GM18867 (cell line): ENCODE data around the gene KCNQ1.
"Not testable (repeated sequence)": the region's sequence is repeated elsewhere in the genome, so short reads cannot be mapped to it uniquely, and the experiment has no call there.

Source experiments
- ATAC-seq: cut with Tn5 transposase; IDR thresholded peaks from one replicate; pipeline ENCODE4 v1.9.1; 2021; ENCODE audit warnings: mild to moderate bottlenecking, moderate library complexity; ENCODE audit not compliant: unreplicated experiment

The KCNQ1 gene

DNA sequence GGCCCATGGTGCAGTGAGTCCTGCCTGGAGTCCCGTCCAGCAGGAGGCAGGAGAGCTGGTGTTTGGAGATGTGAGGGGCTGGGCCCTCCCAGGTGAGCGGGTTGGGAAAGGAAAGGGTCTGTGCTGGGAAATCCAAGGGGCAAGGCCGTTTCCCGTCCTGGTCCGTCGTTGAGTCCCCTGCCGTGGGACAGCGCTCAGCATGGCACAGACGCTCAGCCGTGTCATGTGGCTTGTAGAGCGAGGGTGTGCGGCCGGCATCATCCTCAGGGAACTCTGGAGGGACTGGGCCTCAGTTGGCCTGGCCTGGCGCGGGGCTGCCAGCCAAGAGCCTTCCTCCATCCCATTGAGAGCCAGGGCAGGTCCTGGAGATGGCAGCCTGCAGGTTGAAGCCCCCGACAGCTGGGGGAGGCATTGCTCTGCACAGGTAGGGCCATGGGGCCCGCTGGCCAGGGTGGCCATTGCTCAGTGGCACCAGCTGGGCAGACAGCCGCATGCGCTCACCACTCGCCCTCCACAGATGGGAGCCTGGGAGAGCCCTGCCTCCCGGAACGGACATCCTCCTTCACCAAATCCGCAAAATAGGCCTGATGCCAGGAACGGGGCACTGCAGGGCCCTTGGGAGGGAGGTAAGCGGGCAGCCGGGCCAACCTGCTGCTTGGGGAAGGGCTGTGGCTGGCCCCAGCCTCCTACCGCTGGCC, 28.7 kb downstream of the KCNQ1 start:
- no peak for ATAC-seq

DNA sequence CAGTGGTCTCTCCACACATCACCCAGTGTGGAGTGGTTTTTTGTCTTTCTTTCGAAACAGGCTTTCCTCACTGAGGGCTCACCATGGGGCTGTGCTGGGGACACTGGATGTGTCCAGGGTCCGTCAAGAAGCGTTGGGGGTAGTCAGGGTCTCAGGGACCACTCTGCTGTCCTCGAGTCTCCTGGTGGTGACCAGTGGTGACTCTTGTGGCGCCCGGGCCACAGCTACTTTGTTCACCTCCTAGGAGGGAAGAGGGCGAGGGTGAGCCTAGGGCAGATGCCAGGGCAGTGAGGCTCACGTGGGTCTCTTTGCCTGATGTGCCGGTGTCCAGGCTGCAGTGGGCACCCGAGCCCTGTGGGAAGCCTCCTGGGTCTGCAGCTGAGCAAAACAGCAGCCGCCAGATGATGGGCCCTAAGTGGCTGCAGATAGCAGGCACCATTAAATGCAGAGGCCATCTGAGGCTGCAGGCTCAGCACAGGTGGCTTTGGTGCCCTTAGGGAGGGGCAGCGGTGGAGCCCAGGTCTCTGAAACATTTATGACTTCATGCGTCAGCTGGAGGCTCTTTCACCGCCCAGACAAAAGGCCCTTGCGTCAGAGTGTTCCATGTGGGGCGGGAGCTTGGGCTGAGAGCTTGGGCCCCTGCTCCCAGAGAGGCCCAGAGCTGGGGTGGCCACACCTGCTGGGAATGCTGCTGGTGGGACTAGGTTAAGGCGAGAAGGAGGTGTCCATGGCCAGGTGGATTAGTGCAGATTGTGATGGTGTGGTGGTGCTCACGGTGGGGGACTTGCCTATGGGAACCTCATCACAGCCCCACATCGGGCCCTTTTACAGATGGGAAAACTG, 29.5 kb downstream of the KCNQ1 start:
- no peak for ATAC-seq

DNA sequence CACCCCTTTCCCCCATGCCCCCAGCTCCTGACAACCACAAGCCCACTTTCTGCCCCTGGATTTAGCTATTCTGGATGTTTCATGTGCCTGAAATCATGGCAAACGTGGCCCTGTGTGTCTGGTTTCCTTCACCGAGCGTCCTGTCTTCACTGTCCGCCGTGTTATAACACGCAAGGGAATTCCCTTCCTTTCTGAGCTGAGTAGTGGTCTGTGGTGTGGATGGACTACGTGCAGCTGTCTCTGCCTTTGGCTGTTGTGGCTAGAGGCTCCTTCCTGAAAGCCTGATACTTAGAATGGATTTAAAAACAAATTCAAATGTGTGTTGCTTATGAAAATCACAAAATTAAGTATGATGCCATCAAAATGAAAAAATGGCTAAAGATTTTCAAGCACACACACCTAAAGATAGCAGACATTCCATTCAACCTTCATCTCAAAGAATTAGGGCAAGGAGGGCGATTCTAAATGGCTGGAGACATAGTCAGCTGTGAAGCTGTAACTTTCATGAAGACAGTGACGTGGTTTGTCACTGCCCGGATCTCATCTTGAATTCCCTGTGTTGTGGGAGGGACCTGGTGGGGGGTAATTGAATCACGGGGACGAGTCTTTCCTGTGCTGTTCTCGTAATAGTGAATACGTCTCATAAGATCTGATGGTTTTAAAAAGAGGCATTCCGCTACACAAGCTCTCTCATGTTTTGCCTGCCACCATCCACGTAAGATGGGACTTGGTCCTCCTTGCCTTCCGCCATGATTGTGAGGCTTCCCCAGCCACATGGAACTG, 30.5 kb downstream of the KCNQ1 start:
- no peak for ATAC-seq

DNA sequence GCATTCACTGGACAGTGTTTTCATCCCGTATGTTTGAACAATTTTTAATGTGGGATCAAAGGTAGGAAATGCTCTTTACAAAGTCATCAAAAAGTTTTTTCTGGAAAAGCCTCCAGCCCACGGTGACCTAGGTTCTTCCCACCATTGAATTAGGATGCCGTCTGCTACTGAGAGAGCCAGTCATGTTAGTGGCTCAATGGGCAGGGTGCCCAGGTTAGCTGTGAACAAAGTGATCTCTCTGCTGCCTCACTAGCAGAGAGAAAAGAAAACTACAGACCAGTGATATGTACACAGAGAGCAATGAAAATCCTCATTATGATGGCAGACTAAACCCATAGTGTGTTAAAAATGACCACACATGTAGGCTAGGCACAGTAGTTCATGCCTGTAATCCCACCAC, 32.4 kb downstream of the KCNQ1 start:
- ATAC-seq = no peak

DNA sequence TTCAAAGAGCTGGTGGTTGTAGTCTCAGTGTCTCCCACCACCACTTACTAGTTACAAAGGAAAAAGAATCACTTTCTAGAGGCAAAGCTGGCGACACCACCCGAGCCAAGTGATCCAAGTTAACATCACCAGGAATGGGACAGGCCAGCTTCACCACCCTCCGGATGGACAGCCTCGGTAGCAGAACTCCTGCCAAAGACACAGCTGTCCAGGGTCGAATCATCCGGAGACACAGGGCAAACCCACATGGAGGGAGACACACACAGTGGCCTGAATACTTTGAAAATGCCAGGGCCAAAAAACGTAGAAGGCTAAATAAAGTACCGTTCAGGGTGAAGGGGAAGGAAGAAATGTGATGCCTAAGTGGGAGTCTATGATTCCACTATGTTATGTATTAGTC, 33.1 kb downstream of the KCNQ1 start:
- no peak for ATAC-seq

DNA sequence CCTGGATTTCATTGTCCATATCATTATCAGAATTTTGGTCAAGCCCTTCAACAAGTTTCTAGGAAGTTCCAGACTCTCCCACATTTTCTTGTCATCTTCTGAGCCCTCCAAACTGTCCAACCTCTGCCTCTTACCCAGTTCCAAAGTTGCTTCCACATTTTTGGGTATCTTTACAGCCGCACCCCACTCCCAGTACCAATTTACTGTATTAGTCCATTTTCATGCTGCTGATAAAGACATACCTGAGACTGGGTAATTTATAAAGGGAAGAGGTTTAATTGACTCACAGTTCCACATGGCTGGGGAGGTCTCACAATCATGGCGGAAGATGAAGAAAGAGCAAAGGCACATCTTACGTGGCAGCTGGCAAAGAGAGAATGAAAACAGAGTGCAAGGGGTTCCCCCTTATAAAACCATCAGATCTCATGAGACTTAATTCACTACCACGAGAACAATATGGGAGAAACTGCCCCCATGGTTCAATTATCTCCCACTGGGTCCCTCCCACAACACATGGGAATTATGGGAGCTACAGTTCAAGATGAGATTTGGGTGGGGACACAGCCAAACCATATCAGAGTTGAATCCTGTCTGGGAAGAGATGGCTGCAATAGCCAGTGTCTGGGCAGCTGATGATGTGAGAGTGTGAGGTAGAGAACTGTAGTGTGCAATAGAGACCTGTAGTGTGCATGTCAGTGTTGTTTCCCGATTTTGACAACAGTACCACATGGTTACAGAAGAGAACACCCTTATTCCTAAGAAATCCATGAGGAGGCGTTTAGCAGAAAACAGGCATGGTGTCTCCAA, 35.5 kb downstream of the KCNQ1 start:
- not testable (repeated sequence) for ATAC-seq

DNA sequence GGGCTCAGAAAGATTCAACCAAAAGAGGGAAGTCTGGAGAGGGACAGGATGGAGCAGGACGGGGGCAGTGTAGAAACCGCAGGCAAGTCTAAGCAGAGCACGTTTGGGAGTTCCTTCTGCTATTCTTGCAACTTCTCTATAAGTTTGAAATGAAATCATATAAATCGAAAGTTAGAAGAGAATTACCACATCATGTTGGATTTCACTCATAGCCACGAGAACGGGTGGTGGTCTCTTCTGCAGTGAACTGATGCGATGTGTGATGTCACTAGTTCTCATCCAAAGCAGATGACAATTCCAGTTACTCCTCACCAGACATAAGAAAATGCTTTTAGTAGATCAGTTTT, 36.0 kb downstream of the KCNQ1 start:
- ATAC-seq = no peak

DNA sequence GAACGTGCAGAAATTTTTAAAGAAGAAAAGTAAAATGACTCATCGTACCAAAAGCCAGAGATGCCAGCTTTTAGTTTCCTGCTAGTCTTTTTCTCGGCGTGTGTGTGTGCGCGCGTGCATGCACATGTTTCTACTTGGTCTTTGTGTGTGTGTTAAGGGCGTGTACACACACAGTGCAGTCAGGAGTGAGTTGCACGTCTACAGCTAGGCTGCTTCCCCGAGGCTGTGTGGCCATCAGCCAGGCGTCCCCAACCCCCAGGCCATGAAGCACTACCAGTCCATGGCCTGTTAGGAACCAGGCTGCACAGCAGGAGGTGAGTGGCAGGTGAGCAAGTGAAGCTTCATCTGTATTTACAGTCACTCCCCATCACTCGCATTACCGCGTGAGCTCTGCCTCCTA, 36.4 kb downstream of the KCNQ1 start:
- ATAC-seq = no peak

DNA sequence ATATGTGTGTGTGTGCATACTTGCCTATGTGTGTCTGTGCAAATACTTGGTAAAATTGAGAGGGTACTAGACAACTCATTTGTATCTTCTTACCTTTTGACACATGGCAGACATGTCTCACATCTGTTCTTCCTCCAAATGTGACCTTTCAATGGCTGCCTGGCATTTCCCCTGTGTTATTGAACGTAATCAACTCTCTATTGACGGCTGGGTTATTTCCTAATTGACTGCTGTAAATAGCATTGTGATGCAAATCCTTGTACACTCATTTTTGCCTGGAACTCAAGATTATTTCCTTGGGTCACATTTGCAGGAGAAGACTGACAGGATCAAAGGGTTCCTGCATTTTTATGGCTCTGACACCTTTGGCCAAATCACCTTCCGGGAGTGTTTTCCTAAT, 37.4 kb downstream of the KCNQ1 start:
- ATAC-seq = no peak

DNA sequence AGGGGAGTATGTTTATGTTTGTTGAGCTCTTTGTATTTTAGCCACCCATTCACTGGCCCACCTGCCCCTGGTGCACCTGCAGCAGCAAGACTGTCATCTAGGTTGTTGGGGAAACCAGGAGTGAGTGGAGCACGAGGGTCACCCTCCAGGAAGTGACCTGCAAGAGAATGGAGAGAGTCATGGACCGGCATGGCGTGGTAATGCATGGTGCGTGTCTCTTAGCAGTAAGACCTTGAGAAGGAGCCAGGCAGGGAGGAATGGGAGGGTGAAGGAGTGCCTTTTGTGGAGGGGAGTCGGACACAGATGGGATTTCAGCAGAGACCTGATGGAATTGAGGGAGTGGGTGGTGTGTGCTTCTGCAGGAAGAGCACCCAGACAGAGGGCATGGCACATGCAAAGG, 37.9 kb downstream of the KCNQ1 start:
- no peak for ATAC-seq

DNA sequence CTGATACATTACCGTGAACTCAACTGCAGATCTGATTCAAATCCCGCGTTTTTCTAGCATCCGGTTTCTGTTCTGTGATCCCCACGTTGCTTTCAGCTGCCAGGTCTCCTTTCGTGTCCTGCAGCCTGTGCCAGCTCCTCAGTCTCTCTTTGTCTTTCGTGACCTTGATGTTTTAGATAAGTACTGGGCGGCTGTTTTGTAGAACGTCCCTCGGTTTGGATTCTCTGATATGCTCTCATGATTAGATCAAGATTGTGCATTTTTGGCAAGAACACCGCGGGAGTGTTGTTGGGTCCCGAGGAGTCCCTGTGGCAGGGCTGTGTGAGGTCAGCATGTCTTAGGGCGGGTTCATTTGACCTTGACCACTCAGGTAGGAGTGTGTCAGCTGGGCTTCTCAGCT, 38.6 kb downstream of the KCNQ1 start:
- no peak for ATAC-seq

DNA sequence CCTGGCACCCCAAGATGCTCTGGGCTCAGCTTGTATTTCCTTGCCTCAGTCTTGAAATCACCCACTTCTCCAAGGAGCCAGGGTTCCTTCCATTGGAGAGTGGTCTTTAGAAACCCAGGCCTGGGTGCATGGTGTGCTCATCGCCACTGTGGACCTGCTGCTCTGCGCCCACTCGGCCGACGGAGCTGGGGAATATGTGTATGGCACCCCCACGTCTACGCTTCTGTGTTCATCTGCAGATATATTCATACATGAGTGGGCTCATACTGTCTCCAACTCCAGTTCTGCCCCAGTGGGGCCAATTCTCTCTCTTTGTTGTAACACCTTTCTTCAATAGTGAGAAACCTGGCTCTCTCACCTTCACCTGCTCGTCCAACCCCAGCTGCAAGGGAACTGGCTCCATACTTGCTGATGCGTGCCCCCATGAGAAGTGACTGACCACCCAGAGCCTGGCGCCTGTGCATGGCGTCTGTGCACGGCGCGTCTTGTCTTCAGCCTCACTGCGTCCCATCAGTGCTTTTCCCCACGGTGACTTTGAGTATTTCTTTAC, 39.8 kb downstream of the KCNQ1 start:
- ATAC-seq = no peak

DNA sequence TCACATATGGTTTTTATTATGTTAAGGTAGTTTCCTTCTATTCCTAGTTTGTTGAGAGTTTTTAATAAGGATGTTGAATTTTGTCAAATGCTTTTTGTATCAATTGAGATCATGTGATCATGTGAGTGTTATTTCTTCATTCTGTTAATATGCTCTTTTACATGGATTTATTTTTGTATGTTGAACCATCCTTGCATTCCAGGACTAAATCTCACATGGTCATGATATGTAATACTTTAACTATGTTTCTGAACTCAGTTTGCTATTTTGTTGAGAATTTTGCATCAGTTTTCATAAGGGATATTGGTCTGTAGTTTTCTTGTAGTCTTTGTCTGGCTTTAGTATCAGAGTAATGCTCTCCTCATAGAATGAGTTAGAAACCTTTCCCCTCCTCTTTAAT, 43.2 kb downstream of the KCNQ1 start:
- no peak for ATAC-seq

DNA sequence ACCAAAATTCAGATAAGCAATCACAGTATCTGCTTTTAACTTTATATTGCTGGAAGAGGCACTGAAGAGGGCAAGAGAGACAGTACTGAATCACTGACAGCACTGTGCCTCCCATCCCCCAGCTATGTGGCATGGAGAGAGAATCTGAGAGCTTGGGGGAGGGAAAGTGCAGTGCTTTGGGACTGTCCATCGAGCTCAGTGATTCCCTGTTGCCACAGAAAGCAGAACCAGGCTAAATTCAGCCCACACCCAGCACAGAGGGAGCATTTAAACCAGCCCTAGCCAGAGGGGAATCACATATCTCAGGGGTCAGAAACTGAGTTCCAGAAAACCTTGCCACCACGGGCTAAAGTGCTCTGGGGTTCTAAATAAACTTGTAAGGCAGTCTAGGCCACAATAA, 44.3 kb downstream of the KCNQ1 start:
- no peak for ATAC-seq

DNA sequence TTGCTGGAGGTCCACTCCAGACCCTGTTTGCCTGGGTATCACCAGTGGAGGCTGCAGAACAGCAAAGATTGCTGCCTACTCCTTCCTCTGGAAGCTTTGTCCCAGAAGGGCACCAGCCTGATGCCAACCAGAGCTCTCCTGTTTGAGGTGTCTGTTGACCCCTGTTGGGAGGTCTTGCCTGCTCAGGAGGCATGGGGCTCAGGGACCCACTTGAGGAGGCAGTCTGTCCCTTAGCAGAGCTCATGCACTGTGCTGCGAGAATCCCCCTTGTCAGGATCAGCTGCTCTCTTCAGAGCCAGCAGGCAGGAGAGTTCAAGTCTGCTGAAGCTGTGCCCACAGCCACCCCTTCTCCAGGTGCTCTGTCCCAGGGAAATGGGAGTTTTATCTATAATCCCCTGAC, 53.1 kb downstream of the KCNQ1 start:
- not testable (repeated sequence) for ATAC-seq

DNA sequence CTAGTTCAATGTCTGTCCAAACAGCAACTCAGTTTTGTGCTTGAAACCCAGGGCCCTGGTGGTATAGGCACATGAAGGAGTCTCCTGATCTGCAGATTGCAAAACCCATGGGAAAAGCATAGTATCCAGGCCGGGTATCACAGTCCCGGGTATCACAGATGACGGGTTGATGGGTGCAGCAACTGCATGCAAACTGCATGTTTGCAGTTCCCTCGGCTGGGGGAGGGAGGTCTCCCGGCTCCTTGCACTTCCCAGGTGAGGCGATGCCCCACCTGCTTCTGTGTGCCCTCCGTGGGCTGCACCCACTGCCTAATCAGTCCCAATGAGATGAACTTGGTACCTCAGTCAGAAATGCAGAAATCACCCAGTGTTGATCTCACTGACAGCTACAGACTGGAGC, 53.9 kb downstream of the KCNQ1 start:
- no peak for ATAC-seq

DNA sequence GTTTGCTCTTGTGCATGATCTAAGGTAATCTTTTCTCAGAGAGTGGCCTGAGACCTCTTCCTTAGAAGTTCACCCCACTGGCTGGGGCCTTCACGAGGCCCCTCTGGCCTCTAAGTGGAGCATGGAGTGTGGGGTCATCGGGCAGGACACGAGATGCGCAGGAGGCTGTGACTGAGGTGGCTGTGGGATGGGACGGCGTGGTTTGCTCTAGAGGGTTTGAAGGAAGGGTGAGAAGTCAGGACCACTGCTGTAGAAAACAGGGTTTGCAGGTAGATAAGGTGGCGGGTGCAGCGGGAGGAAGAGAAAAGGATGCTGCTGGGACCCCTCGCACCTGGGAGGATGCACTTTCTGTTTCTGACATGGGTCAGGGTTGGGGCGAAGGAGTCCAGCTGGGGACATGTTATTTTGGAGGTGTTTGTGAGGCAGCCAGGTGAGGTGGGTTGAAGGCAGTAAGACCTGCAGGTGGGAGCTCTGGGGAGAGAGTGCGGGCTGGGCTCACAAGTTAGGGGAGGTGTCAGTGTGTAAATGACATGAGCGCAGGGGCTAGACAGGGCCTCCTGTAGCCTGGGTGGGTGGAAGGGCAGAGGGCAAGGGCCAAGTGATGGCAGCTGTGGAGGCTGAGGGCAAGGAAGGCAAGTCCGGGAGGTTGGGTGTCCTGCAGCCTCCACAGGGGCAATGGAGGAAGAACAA, 62.5 kb downstream of the KCNQ1 start:
- no peak for ATAC-seq

DNA sequence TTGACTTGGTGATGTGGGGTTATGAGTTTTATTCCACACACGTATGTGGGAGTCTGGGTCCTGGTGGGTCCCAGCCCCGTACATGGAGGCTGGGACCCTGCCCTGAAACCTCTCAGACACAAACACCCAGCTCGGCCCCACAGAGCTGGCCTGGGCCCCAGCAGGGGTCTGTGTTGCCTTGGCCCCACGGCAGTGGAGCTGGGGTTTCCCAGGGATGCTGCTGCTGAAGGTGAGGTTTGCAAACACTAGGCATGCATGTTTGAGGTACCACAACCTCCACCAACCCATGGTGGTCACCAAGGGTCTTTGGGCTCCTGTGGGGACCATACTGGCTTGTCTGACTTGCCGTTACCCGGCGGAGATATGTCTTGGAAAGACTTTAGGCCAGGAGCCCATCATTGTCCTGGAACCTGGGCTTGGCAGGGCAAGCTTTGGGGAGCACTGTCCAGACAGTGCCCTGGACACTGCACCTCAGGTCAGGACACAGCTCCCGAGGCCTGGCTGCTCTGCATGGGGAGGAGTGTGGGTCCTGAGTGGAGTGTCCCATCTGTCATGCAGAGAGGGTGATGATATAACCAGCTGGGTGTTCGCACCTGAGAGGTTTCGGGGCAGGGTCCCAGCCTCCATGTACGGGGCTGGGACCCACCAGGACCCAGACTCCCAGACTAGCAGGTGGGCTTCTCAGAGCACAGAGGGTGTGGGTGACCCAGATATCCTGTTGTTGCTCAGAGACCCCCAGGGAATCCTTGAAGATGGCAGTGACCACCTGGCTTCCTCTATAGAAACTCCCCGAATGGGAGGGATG, 63.3 kb downstream of the KCNQ1 start:
- no peak for ATAC-seq

DNA sequence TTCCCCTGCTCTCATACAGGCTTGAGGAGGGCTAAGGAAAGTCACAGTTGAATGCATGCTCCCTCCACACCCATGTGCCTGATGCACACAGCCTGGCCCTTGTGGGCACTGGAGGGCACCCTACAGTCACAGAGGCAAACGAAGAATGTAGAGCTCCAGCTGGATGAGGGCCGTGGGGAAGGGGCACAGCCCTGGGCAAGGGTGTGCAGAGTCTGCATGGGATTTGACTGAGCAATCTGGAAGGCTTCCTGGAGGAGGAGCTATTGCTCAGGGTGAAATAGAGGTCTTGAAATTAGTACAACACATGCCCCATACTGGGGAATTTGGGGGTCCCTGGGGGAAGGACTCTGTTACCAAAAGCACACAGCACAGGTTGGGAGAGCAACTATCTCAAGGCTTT, 64.0 kb downstream of the KCNQ1 start:
- ATAC-seq = no peak
